Mesenchymal stem cell (in vitro differentiated cells and primary cell): Measurements from ENCODE around the gene SYNPR.

Experiments used
- DNase-seq: peaks from one replicate; pipeline ENCODE4 v3.0.0-alpha.2; 2013
- H2AFZ ChIP-seq: one replicate; pipeline ENCODE4 v1.6.1; 2013; ENCODE audit warnings: low read depth, mild to moderate bottlenecking, control low read depth, inconsistent platforms, low read length, moderate library complexity
- H2AK5ac ChIP-seq: 2 replicates; pipeline ENCODE4 v1.6.1; 2013; ENCODE audit warnings: low read length, moderate library complexity, mild to moderate bottlenecking, inconsistent platforms; ENCODE audit not compliant: severe bottlenecking
- H2BK120ac ChIP-seq: one replicate; pipeline ENCODE4 v1.6.1; 2013; ENCODE audit warnings: low read depth, mild to moderate bottlenecking, inconsistent platforms, low read length, moderate library complexity
- H2BK12ac ChIP-seq, 2 experiments: one replicate each; pipeline ENCODE4 v1.6.1; 2013; ENCODE audit warnings: inconsistent platforms in 2 of 2, low read length in 2 of 2, mild to moderate bottlenecking in 2 of 2, moderate library complexity in 2 of 2, control low read depth in 1 of 2
- H2BK15ac ChIP-seq: one replicate; pipeline ENCODE4 v1.6.1; 2013; ENCODE audit warnings: mild to moderate bottlenecking, low read depth, inconsistent platforms; ENCODE audit not compliant: poor library complexity, severe bottlenecking
- H2BK5ac ChIP-seq: 2 replicates; pipeline ENCODE4 v1.6.1; 2013; ENCODE audit warnings: low read depth, mild to moderate bottlenecking, low read length, control low read depth, inconsistent platforms; ENCODE audit not compliant: poor library complexity, severe bottlenecking
- H3K14ac ChIP-seq, 2 experiments: one replicate each; pipeline ENCODE4 v1.6.1; 2013; ENCODE audit warnings: inconsistent platforms in 2 of 2, low read length in 2 of 2, control low read depth in 1 of 2, mild to moderate bottlenecking in 1 of 2, moderate library complexity in 1 of 2
- H3K18ac ChIP-seq, 2 experiments: one replicate each; pipeline ENCODE4 v1.6.1; 2013; ENCODE audit warnings: inconsistent platforms in 2 of 2, low read length in 2 of 2, control low read depth in 1 of 2, low read depth in 1 of 2, mild to moderate bottlenecking in 1 of 2
- H3K23ac ChIP-seq, 2 experiments: one replicate each; pipeline ENCODE4 v1.6.1; 2013; ENCODE audit warnings: inconsistent platforms in 2 of 2, low read length in 2 of 2, mild to moderate bottlenecking in 2 of 2, moderate library complexity in 2 of 2, control low read depth in 1 of 2
- H3K27ac ChIP-seq: 2 replicates; pipeline ENCODE4 v1.5.1; 2013; ENCODE audit warnings: mild to moderate bottlenecking, moderate library complexity, low read length, control low read depth, inconsistent platforms; ENCODE audit not compliant: poor library complexity, severe bottlenecking
- H3K27me3 ChIP-seq, 2 experiments: 2 replicates each; pipeline versions ENCODE4 v1.6.1 to v1.7.0; 2013; ENCODE audit warnings: low read length in 2 of 2, mild to moderate bottlenecking in 2 of 2, moderate library complexity in 2 of 2, control low read depth in 1 of 2, inconsistent platforms in 1 of 2; ENCODE audit not compliant: control insufficient read depth in 1 of 2, insufficient read depth in 1 of 2
- H3K36me3 ChIP-seq, 2 experiments: 2 replicates each; pipeline versions ENCODE4 v1.6.1 to v1.7.0; 2013; ENCODE audit warnings: low read length in 2 of 2, control low read depth in 1 of 2, inconsistent platforms in 1 of 2, low read depth in 1 of 2, mild to moderate bottlenecking in 1 of 2; ENCODE audit not compliant: insufficient read depth in 2 of 2, control insufficient read depth in 1 of 2
- H3K4ac ChIP-seq, 2 experiments: one replicate each; pipeline ENCODE4 v1.6.1; 2013; ENCODE audit warnings: inconsistent platforms in 2 of 2, low read length in 2 of 2, mild to moderate bottlenecking in 2 of 2, moderate library complexity in 2 of 2, control low read depth in 1 of 2, low read depth in 1 of 2
- H3K4me1 ChIP-seq: 2 replicates; pipeline ENCODE4 v1.6.1; 2013; ENCODE audit warnings: low read depth, low read length, control low read depth; ENCODE audit not compliant: control insufficient read depth, insufficient read depth
- H3K4me2 ChIP-seq: 2 replicates; pipeline ENCODE4 v1.6.1; 2013; ENCODE audit warnings: low read length, mild to moderate bottlenecking, inconsistent platforms; ENCODE audit not compliant: poor library complexity, severe bottlenecking
- H3K4me3 ChIP-seq, 2 experiments: 2 replicates each; pipeline versions ENCODE4 v1.5.1 to v1.7.0; 2013; ENCODE audit warnings: low read length in 2 of 2, mild to moderate bottlenecking in 2 of 2, control low read depth in 1 of 2, low read depth in 1 of 2; ENCODE audit not compliant: insufficient read depth in 1 of 2
- H3K79me1 ChIP-seq: replicated peaks from 2 replicates; pipeline ENCODE4 v1.6.1; 2013; ENCODE audit warnings: mild to moderate bottlenecking, control low read depth, low read length, inconsistent platforms; ENCODE audit not compliant: poor library complexity, severe bottlenecking
- H3K9ac ChIP-seq: 2 replicates; pipeline ENCODE4 v1.7.0; 2013; ENCODE audit warnings: mild to moderate bottlenecking, low read length, moderate library complexity
- H3K9me3 ChIP-seq: 2 replicates; pipeline ENCODE4 v1.7.0; 2013; ENCODE audit warnings: mild to moderate bottlenecking, low read length; ENCODE audit not compliant: control insufficient read depth
- H4K8ac ChIP-seq: one replicate; pipeline ENCODE4 v1.6.1; 2013; ENCODE audit warnings: inconsistent platforms, mild to moderate bottlenecking, low read length, moderate library complexity
- H4K91ac ChIP-seq: one replicate; pipeline ENCODE4 v1.6.1; 2013; ENCODE audit warnings: mild to moderate bottlenecking, low read length, inconsistent platforms
- WGBS: methylation state at CpG from one replicate; pipeline ENCODE4 v1.1.7; 2013; ENCODE audit warnings: mixed read lengths; 5-methylcytosine and 5-hydroxymethylcytosine counted together

The SYNPR gene

DNA sequence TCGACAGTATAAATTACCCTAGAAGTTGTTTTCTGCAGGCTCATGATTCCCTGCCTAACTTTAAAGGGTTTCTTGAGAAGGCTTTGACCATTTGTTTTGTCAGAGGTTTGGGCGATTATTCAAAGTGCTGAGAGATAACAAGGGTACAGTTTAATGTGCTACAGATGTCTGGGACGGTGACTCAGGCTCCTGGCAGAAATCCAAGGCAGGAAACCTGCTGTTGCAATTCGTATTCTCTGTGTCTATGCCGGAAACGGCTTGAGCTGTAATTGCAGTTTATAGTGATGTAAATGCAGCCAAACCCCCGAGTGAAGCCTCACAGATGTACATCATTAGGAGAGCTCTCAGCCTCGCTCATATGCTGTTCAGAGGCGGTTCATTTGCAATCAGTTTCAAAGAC is 65.6 kb downstream of the SYNPR start:
- DNase-seq = peak; percentile 89
- Histone ChIP-seq H3K4me2 (peak overlapping the region; percentile 29), H2BK5ac (no peak overlapping the region), H3K4ac (no peak overlapping the region), H3K36me3 (no peaks in the 10 kb centered on the region), H4K91ac (no peak overlapping the region), H3K9ac (peak overlapping the region; percentile 68), H3K4me3 (peak overlapping the region in 1 of 2 experiments; percentile 53), H3K79me1 (no peaks in the 10 kb centered on the region), H2BK12ac (no peak overlapping the region), H3K27me3 (no peaks in the 10 kb centered on the region), H4K8ac (no peak overlapping the region), H2AFZ (no peak overlapping the region), H3K14ac (no peak overlapping the region), H2BK120ac (no peak overlapping the region), H3K23ac (no peak overlapping the region), H3K27ac (no peak overlapping the region), H3K18ac (no peak overlapping the region), H2AK5ac (no peak overlapping the region), H3K9me3 (no peaks in the 10 kb centered on the region), H2BK15ac (no peak overlapping the region), H3K4me1 (peaks cover 2% of the 10 kb centered on the region)
- under 1% methylated on average over 9 of the region's 9 CpGs for WGBS

DNA sequence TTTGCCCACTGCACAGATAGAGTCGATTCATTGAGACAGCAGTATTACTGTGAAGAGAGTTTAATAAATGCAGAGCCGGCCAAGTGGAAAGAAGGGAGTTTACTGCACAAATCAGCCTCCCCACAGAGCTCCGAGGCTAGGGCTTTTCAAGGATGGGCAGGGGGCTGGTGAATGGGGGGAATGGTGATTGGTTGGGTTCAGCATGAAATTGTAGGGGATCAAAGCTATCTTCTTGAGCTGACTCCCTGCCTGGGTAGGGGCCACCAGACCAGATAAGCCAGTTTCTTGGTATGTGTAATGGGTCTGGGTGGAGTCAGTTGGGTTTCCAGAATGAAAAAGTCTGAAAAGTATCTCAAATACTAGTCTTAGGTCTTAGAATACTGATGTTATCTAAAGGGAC is 66.6 kb downstream of the SYNPR start:
- Histone ChIP-seq H3K27ac (no peak overlapping the region), H2BK120ac (no peak overlapping the region), H4K8ac (no peak overlapping the region), H2AFZ (no peak overlapping the region), H3K4me2 (no peak overlapping the region), H2BK15ac (peak overlapping the region; percentile 99), H4K91ac (no peak overlapping the region), H3K79me1 (no peaks in the 10 kb centered on the region), H2AK5ac (no peak overlapping the region), H3K9me3 (no peaks in the 10 kb centered on the region), H3K4ac (no peak overlapping the region), H3K18ac (no peak overlapping the region), H3K36me3 (no peaks in the 10 kb centered on the region), H2BK5ac (no peak overlapping the region), H2BK12ac (no peak overlapping the region), H3K4me3 (no peak overlapping the region), H3K9ac (no peak overlapping the region), H3K27me3 (no peaks in the 10 kb centered on the region), H3K14ac (no peak overlapping the region), H3K23ac (no peak overlapping the region), H3K4me1 (peaks cover 2% of the 10 kb centered on the region)
- DNase-seq = no peak
- WGBS = 68% methylated on average over 3 of the region's 3 CpGs

DNA sequence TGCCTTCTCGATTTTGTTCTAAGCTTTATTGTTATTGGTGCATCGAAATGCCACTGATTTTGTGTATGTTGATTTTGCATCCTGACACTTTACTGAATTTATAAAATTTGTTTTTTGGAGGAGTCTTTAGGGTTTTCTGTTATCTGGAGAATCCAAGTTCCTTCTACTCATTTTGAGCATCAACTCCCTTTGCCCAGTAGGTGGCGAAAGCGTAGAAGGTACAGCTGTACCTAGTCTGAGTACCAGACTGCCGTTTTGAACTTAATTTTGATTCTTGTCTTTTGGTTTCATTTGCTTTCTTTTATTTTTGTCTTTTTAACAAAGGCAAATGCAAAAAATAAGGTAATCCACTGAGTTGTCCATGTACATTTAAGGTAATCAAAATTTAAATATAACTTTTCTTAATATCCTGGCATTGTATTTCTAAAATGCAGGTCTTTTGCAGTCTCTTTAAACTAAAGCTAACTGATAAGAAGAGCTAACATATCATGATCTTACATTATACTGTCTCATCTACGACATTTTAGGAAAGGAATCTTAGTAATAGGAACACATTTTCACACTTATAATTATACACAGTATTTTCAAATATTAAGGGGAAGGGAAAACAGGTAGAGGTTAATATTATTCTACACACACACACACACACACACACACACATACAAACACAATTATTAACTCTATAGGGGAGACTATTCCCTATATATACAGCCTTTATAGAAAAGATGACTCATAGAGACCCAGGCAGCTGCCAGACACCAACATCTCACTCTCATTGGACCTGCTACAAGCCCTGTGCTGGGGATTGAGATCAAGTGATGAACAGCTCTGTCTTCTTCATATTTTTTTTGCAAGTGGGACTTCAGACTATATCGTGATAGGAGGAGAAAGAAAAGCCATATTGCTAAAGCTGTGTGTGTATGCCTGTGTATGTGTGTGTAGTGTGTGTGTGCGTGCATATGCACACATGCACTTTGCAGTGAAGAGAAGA is 71.8 kb downstream of the SYNPR start:
- Histone ChIP-seq H2AK5ac (no peak overlapping the region), H4K8ac (no peak overlapping the region), H3K79me1 (no peaks in the 10 kb centered on the region), H3K14ac (no peak overlapping the region), H3K18ac (no peak overlapping the region), H2BK5ac (no peak overlapping the region), H3K4me1 (no peaks in the 10 kb centered on the region), H2BK12ac (no peak overlapping the region), H3K36me3 (no peaks in the 10 kb centered on the region), H3K4me3 (no peak overlapping the region), H3K27ac (no peak overlapping the region), H3K4ac (no peak overlapping the region), H3K27me3 (no peaks in the 10 kb centered on the region), H2BK15ac (no peak overlapping the region), H3K23ac (no peak overlapping the region), H2AFZ (no peak overlapping the region), H3K9ac (peak overlapping the region; percentile 51), H2BK120ac (no peak overlapping the region), H3K9me3 (no peaks in the 10 kb centered on the region), H3K4me2 (no peak overlapping the region), H4K91ac (no peak overlapping the region)
- WGBS = 26% methylated on average over 7 of the region's 8 CpGs
- DNase-seq = peak; percentile 61

DNA sequence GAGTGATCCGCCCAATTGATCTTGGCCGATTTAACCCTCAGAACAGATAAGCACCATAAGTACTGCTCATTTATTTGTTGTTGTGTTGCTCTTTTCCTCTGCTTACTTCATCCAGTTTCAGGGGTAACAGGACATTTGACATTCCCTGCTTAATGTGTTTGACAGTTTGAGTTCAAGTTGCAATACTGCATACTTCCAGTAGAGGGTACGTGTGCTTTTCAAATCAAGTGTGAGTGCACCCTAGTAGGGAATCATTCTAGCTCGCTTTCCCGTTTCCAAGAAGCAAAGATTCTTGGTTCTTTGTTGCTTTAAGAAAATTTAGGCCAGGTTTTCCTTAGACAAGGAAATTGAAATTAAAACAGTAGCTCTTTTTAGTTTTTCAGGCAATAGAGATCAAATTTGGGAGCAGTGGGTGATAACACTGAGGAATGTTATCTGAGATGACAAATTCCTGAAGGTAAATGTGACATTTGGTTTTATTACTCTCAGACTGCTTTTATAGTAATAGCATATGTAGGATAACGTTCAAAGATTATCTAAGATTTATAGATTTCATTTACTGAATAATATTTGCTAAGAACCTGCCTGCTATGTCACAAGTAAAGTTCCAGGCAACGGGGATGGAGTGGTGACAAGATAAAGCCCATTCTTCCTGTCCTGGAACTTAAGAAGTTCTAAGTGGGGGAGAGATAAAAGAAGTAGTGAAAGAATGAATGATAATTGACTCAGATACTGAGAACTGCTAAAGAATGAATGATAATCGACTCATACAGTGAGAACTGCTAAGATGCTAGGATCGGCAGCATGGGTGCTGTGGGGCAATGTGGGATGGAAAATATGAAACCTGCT is 73.3 kb downstream of the SYNPR start:
- Histone ChIP-seq H3K4me3 (no peak overlapping the region), H2BK120ac (no peak overlapping the region), H3K4me2 (no peak overlapping the region), H3K4ac (no peak overlapping the region), H3K27me3 (no peaks in the 10 kb centered on the region), H2AK5ac (no peak overlapping the region), H3K18ac (no peak overlapping the region), H3K79me1 (no peaks in the 10 kb centered on the region), H3K9ac (peak overlapping the region; percentile 70), H2AFZ (no peak overlapping the region), H3K14ac (no peak overlapping the region), H2BK5ac (no peak overlapping the region), H3K9me3 (no peaks in the 10 kb centered on the region), H3K36me3 (no peaks in the 10 kb centered on the region), H4K8ac (no peak overlapping the region), H2BK15ac (no peak overlapping the region), H4K91ac (no peak overlapping the region), H3K23ac (no peak overlapping the region), H2BK12ac (no peak overlapping the region), H3K27ac (no peak overlapping the region), H3K4me1 (no peaks in the 10 kb centered on the region)
- WGBS = 58% methylated on average over 6 of the region's 9 CpGs
- peak; percentile 58 for DNase-seq
